ENCODE measurements around the gene EBNA1BP2.
"Not testable (repeated sequence)": the region's sequence is repeated elsewhere in the genome, so short reads cannot be mapped to it uniquely, and the experiment has no call there.

Gene EBNA1BP2

DNA sequence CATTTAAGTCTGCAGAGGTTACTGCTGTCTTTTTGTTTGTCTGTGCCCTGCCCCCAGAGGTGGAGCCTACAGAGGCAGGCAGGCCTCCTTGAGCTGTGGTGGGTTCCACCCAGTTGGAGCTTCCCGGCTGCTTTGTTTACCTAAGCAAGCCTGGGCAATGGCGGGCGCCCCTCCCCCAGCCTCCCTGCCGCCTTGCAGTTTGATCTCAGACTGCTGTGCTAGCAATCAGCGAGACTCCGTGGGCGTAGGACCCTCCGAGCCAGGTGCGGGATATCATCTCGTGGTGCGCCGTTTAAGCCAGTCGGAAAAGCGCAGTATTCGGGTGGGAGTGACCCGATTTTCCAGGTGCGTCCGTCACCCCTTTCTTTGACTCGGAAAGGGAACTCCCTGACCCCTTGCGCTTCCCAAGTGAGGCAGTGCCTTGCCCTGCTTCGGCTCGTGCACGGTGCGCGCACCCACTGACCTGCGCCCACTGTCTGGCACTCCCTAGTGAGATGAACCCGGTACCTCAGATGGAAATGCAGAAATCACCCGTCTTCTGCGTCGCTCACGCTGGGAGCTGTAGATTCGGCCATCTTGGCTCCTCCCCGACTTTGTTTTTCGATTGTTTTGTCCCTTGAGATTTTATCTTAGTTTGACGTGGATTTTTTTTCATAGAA, 52.0 kb downstream of the EBNA1BP2 start:
- not testable (repeated sequence) for DNase-seq (ENCODE audit: low read depth)

All from T follicular helper cell (primary cell).